Transverse colon (tissue), 4 donors: ENCODE data around the gene CTSC. TPM values are rescaled to one million over a fixed set of nuclear protein-coding genes. Genes with fewer than 3 reads are reported as not detected.

Experiments used
- DNase-seq: peaks from one replicate; pipeline ENCODE4 v3.0.0-alpha.2; 2019
- H3K27ac ChIP-seq, 4 donors: fragments of 200-600 bp; sonication (generic); 2 replicates each; pipeline ENCODE4 v1.5.1; 2016 to 2018; ENCODE audit warnings: inconsistent platforms in 4 of 4
- H3K27me3 ChIP-seq: fragments of 200-600 bp; sonication (generic); 2 replicates; pipeline ENCODE4 v1.5.1; 2017; ENCODE audit warnings: inconsistent platforms
- H3K36me3 ChIP-seq, 4 donors: fragments of 200-600 bp; sonication (generic); 2 replicates each; pipeline ENCODE4 v1.5.1; 2017 to 2019; ENCODE audit warnings: inconsistent platforms in 4 of 4
- H3K4me1 ChIP-seq, 4 donors: fragments of 200-600 bp; sonication (generic); 2 replicates each; pipeline ENCODE4 v1.5.1; 2017 to 2020; ENCODE audit warnings: inconsistent platforms in 4 of 4
- H3K4me3 ChIP-seq, 4 donors: fragments of 200-600 bp; sonication (generic); 1 replicate in 1 of 4; 2 replicates in 3 of 4; pipeline versions ENCODE4 v1.5.1 to v1.6.1; 2017 to 2019; ENCODE audit warnings: inconsistent platforms in 4 of 4
- H3K9me3 ChIP-seq, 2 donors: fragments of 200-600 bp; sonication (generic); 2 replicates each; pipeline ENCODE4 v1.5.1; 2017 to 2019; ENCODE audit warnings: inconsistent platforms in 2 of 2
- CTCF ChIP-seq, 5 experiments: fragments of 200-600 bp in 3 of 5; fragments of 450-650 bp in 2 of 5; sonication (generic) in 3 of 5; IDR thresholded peaks; 1 replicate in 2 of 5; 2 replicates in 3 of 5; pipeline ENCODE4 v1.5.1; 2016 to 2017; ENCODE audit warnings: antibody characterized with exemption in 5 of 5, inconsistent platforms in 3 of 5, mild to moderate bottlenecking in 2 of 5, moderate library complexity in 1 of 5
- EP300 ChIP-seq: sonication (generic); formaldehyde crosslinking; IDR thresholded peaks from one replicate; pipeline ENCODE4 v1.6.1; 2017; ENCODE audit warnings: antibody characterized with exemption, low read depth
- POLR2A ChIP-seq: fragments of 450-650 bp; IDR thresholded peaks from one replicate; pipeline ENCODE4 v1.6.1; 2016; ENCODE audit warnings: antibody characterized with exemption, mild to moderate bottlenecking, moderate library complexity
- POLR2AphosphoS5 ChIP-seq, 3 donors: sonication (generic); formaldehyde crosslinking; IDR thresholded peaks; one replicate each; pipeline ENCODE4 v1.6.1; 2016; ENCODE audit warnings: antibody characterized with exemption in 3 of 3
- WGBS, 2 donors: methylation state at CpG; one replicate each; pipeline ENCODE4 v1.1.5; 2018; ENCODE audit warnings: low coverage in 1 of 2; 5-methylcytosine and 5-hydroxymethylcytosine counted together
- in situ Hi-C, 4 donors: fragments of 200-750 bp; cut with MboI; loops; one replicate each; pipeline versions ENCODE4 v1.15.0 to v1.15.1; 2017; ENCODE audit warnings: low sequenced_read_pairs in 3 of 4, low pct_ligation_motif_present in 1 of 4, low pct_unique_long_range_greater_than_20kb in 1 of 4
- intact Hi-C: fragments of 100-400 bp; cut with DNase I; formaldehyde crosslinking; loops from one replicate; pipeline ENCODE4 v1.15.1; 2023; ENCODE audit warnings: low total_unique reads
- total RNA-seq, 4 donors: library from RNA; depleted of rRNA; stranded (reverse); fragments of >200 nt; gene quantifications; one replicate each; pipeline ENCODE4 v1.1.0, GENCODE V29; 2016

CTSC gene
- total RNA-seq, 4 donors from 2014 or later, result 49.0 to 141 (median 75.2) TPM

- 90 to 93% methylated on average over 3 of the region's 3 CpGs for whole genome bisulfite sequencing, 2 donors
- no peak for DNase-seq
- H3K9me3 ChIP-seq, result no peaks in the 10 kb centered on the region
- in situ Hi-C loops (no loop called here), intact Hi-C loops (no loop called here)
- H3K4me1 ChIP-seq, result peaks cover 0 to 4% (median 0%) of the 10 kb centered on the region in 4 donors
- no peak overlapping the region for H3K27ac ChIP-seq
- TF ChIP-seq EP300 (no peak), POLR2A (no peak), CTCF (IDR thresholded peaks at IDR 0.05) (no peak), POLR2AphosphoS5 (IDR thresholded peaks at IDR 0.05) (no peak)
- no peaks in the 10 kb centered on the region for H3K36me3 ChIP-seq
- no peak overlapping the region for H3K4me3 ChIP-seq
- no peaks in the 10 kb centered on the region for H3K27me3 ChIP-seq
Measured at GRCh38 chr11:88379130-88379529, 41.6 kb upstream of the CTSC start.

- DNase-seq, result no peak
- 73 to 83% methylated on average over 1 to 4 of the region's 4 CpGs for WGBS, 2 donors
- Histone ChIP-seq H3K36me3 (no peaks in the 10 kb centered on the region), H3K9me3 (no peaks in the 10 kb centered on the region), H3K4me3 (no peak overlapping the region), H3K27ac (no peak overlapping the region), H3K27me3 (no peaks in the 10 kb centered on the region), H3K4me1 (peaks cover 0 to 2% (median 0%) of the 10 kb centered on the region in 4 donors)
- no peak for TF ChIP-seq POLR2A
- TF ChIP-seq CTCF (IDR thresholded peaks at IDR 0.05), result no peak
- no peak for TF ChIP-seq POLR2AphosphoS5 (IDR thresholded peaks at IDR 0.05)
- no peak for TF ChIP-seq EP300
- intact Hi-C loops (no loop called here), in situ Hi-C loops (no loop called here)
Measured at GRCh38 chr11:88378422-88379066, 41.0 kb upstream of the CTSC start.

- no peaks in the 10 kb centered on the region for H3K27me3 ChIP-seq
- DNase-seq, result no peak
- no peak for TF ChIP-seq POLR2AphosphoS5 (IDR thresholded peaks at IDR 0.05)
- no peak for TF ChIP-seq EP300
- no peak for TF ChIP-seq CTCF (IDR thresholded peaks at IDR 0.05)
- TF ChIP-seq POLR2A, result no peak
- H3K4me1 ChIP-seq, result no peaks in the 10 kb centered on the region
- no peaks in the 10 kb centered on the region for H3K36me3 ChIP-seq
- H3K27ac ChIP-seq, result no peak overlapping the region
- intact Hi-C loops, result no loop called here
- H3K9me3 ChIP-seq, result no peaks in the 10 kb centered on the region
- no peak overlapping the region for H3K4me3 ChIP-seq
- in situ Hi-C loops, result no loop called here
Measured at GRCh38 chr11:88377646-88378045, 40.1 kb upstream of the CTSC start.

- H3K27ac ChIP-seq, result no peak overlapping the region
- intact Hi-C loops, result no loop called here
- TF ChIP-seq POLR2AphosphoS5 (IDR thresholded peaks at IDR 0.05) (no peak), CTCF (IDR thresholded peaks at IDR 0.05) (no peak), EP300 (no peak)
- in situ Hi-C loops, result no loop called here
- H3K9me3 ChIP-seq, result no peaks in the 10 kb centered on the region
- 83 to 88% methylated on average over 2 of the region's 2 CpGs for WGBS, 2 donors
- DNase-seq, result no peak
- no peaks in the 10 kb centered on the region for H3K4me1 ChIP-seq
- no peak overlapping the region for H3K4me3 ChIP-seq
- no peaks in the 10 kb centered on the region for H3K36me3 ChIP-seq
- H3K27me3 ChIP-seq, result no peaks in the 10 kb centered on the region
Measured at GRCh38 chr11:88377144-88377543, 39.6 kb upstream of the CTSC start.
